OCI-M2 (cell line): ENCODE measurements around the gene CEMIP2.

Experiments
- DNase-seq: peaks from one replicate; lab custom pipeline; 2025; ENCODE audit not compliant: unreplicated experiment; lab: John Stamatoyannopoulos, UW

CEMIP2 gene

DNA sequence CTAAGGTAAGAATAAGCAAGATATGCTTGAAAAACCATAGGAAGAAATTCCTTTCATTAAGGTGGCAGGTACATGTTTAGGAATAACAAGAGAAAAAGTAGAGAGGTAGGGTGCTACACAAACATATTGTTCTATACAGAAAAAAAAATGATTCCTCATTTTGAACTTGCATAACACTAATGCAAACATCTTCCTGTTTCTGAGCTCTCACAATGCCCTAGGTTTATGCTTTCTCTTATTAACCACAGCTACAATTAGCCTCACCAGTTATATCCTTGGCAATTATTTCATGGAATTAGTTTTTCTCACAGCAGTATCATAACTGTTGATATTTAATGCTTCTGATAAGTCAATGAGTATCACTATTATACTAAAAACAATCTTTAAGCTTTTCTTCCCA is 20.7 kb downstream of the CEMIP2 start:
- DNase-seq, result no peak

DNA sequence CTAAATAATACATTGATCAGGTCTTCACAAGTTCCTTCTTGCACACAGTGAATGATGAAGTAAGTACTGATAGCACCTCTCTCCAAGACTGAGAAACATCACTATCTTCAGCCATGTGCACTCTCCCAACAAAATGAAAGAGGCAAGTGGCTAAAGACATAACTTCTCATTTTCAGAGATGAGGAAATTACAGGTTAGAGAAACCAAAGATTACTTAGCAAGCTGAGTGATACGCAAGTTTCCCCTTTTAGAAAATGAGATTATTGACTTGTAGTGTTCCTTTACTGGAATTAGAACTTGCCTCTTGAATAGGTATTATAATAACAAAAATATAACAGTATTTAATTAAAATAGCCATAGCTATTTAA is 21.6 kb downstream of the CEMIP2 start:
- no peak for DNase-seq

DNA sequence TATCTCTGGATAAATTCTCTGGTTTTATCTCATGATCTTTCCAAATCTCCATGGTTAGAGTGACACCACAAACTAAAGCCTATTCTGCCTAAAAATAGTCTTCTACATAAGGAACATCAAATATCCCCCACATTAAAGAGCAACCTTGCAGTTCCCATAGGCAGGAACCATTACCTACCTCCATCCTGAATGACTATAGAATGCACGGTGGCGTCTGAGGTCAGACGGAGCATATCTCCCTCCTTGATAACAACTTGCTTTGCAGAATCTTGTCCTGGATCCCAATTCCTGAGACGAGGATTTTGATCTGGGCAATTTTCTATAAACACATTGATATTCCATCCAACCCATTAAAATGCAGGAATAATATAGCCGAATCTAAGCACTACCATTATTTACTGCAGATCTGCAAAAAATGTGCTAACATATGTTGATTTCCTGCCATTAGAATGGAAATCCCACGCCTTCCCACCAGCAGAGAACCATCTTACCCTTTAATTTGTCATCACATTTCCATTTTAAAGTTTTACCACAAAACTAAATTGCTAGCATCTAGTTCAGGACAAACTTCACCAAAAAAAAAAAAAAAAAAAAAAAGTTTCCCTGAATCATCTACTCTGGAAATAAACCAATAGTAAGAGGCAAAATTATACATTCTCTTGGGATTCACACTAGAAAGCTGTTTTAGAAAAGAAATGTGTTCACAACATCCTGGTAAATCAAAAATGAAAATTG is 22.1 kb downstream of the CEMIP2 start:
- no peak for DNase-seq

DNA sequence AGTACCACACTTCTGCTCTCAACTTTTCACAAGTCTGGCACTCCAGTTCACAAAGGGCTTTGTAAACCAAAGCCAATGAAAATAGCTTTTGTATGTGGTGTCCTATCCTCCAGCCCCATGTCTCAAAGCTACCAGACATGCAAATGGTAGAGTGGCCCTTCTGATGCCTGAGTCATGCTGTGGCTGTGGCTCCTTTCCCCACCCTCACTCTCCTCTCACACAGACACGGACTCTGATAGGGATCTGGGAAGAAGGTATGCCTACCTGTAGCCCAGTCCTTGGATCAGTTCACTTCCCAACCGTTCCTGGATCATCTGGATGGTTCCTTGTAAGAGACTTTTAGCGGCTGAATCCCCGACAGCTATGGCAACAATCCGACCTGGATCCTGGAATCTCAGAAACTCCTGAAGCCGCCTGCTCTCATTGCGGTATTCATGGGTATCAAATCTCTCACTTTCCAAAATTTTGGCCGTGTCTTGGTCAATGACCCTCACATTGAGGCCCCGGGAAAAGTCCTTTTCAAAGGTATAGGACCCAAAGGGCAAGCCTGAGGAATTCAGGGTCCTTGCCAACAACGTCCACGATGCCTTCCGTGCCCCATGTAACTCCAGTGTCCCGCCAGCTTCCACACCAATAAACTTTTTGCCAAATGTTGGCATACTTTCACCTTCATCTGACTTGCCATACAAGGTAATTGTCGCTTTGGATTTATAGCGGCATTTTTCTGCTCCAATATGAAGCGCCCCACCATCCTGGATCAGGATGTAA is 23.4 kb downstream of the CEMIP2 start:
- DNase-seq, result no peak

DNA sequence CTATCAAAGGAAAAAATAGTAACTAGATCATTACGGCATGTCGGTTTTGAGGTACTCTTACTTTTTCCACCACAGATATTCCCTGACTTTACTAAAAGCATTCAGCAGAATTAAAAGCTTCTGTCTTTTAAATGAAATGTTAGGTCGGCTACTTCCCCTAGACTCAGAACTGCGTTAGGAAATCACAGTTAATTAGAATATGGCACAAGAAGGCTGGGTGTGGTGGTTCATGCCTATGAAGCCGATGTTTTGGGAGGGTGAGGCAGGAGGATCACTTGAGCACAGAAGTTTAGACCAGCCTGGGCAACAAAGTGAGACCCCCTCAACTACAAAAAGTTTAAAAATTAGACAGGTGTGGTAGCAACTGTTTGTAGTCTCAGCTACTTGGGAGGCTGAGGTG is 24.4 kb downstream of the CEMIP2 start:
- DNase-seq, result no peak

DNA sequence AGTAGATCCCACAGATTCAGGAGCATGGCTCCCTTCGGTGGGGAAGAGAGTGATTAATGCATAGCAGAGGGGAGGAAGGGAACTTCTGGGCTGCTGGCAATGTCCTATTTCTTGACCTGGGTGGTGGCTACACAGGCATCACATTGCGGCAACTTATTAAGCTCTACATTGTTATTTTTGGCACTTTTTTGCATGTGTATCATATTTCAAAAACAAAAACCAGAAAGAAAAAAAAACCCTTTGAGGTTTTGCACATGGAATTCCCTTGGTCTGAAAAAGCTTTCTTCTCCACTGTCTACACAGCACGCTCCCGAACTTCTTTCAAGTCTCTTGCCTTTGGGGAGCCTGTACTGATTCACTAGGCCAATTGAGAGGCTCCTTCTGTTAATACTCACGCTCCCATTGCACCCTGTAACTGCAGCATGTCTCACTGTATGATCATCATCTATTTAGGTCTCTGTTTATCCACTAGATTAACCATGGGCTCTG is 25.1 kb downstream of the CEMIP2 start:
- DNase-seq, result no peak

DNA sequence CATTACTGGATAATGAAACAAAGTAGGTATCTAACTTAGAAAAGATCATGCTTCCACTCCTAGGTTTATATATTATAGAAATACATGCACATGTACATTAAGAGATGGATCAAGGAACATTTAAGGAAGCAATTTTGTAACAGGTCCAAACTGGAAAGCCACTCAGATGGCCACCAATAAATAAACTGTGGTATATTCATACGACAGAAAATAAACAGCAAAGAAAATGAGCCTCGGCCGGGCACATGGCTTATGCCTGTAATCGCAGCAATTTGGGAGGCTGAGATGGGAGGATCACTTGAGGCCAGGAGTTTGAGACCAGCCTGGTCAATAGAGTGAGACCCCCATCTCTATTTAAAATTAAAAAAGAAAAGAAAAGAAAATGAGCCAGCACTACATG is 25.6 kb downstream of the CEMIP2 start:
- no peak for DNase-seq

DNA sequence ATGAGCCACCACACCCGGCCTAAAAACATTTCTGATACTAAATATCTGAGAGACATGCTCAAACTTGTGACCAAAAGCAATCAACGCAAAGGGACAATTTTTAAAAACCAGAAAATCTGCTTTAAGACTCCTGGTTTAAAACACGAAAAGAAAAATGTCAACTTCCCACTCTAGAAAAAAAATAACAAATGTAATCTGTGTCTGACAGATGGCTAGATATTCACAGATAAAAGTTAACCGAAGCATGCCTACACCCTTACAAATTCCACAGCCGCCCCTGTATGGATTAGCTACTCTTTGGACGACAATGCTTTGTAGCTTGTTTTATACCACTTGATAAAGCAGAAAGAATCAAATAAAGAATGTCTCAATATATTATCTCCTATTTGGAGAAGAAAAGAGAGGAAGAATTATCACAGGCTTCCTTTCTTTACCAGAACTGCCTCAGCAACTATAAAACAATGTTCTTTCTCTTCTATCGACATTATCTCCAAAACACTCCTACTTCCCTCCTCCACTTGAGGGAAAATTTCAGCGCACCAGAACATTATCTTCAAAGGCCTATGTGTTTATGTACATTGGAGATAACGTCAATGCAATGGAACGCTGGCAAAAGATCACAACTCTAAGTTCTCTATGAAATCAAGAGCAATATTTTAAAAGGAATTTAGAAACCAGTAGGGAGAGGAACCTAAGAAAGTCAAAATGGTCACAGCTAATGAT is 26.2 kb downstream of the CEMIP2 start:
- peak; percentile 60 for DNase-seq

DNA sequence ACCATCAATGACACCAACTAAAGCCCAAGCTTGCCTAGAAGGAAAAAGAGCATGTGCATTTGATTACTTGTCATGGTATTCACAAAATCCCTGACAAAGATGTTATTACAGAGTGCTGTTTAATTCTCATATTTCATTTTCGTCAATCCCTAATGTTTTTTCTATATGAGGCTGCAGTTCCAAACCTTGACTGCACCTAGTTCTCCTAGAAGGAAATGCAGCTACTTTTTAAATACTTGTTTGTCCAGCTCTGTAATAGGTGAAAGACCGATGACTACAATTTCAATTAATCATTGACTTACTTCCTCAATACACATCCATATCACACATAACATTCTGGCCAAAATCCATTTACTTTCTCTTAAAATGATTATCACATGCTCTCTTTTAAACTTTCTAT is 28.1 kb downstream of the CEMIP2 start:
- no peak for DNase-seq

DNA sequence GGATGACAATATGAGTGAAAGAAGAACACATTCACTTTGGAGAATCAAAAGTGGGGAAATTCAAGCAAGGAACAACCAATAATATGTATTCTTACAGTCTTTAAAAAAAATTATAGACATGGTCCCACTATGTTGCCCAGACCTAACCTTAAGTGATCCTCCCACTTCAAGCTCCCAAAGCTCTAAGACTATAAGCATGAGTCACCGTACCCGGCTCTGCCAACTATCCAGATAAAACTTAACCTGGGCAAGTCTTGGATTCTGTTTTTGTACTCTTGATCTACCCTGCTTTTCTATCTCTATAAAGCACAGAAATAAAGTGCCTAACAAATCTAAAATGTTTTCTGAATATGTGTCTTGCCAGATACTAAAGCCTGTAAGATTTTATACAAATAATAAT is 30.9 kb downstream of the CEMIP2 start:
- no peak for DNase-seq

DNA sequence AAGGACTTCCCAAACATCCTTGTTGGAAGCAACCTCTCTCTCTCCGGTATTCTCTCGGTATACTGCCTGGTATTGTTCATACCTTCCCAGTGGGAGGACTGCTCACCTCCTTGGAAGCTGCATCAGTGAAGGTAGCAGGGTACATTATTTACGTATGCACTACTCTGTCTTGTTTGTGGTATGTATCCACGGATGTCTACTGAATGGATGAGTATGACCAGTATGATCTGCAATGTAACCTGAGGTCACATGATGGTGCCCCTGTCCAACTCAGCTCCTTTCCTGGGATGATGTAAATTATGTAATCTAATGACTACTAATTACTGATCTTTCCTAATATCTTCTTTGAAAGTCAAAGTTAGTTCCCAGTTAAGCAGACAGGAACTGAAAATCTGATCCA is 32.1 kb downstream of the CEMIP2 start:
- DNase-seq, result no peak

DNA sequence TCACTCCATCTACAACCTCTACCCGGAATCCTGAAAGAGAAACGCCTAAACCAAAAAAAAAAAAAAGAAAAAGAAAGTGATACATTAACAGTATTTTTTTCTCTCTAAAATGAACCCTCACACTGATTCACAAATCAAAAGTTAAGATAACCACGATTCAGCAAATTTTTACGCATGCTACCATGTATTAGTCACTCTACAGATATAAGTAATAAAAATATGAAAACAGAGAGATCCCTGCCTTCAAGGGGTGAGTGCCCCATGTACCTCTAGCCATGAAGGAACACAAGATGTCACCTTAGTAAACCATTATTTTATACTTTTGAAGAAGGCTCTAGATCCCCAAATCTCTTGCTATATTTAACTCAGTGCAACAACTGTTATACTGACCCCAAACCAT is 33.4 kb downstream of the CEMIP2 start:
- DNase-seq, result no peak

DNA sequence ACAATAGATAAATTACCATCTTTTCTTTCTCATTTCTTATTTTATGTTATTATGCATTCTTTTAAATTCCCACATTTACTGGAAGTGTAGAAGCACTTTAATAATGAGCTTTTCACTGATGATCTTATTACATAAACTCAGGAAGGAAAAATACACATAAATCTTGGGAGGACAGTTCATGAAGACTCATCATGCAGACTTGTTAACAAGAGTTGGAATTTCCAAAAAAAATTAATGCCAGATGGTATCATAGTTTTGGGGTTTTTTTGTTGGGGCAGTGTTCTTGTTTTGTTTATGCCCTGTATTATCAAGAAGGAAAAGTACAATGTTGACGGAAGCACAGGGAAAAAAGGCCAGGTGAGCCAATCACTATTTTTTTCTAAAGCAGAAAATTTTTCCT is 35.1 kb downstream of the CEMIP2 start:
- DNase-seq, result no peak

DNA sequence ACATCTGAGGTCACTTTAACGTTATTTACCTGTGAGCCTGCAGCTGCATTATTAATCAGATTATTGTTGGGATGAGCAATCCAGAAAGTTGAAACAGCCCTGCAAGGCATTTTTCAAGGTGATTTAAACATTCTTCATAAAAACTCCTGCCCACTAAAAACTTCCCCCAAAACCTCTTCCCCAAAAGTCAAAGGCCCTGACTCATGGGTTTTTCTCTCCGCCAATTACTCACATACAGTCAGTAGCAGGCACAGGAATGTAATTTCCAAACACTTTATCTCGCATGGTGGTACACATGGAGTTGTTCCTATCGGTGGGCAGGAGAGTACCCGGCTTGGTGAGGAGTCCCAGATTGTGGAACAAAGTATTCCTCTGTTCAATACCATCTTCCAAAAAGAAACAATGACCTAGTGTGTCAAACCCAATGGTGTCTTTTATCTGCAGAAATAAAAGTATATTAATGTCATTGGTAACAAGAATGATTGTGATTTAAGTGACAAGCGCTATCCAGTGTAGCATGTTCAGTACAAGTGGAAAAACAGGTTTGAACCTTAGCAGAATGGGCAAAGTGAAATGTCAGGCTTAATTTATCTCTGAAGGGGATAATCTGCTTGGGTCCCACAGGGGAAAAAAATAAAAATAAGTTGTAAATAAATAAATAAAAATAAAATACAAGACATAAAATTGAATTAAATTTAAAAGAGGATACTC is 38.3 kb downstream of the CEMIP2 start:
- DNase-seq, result no peak

DNA sequence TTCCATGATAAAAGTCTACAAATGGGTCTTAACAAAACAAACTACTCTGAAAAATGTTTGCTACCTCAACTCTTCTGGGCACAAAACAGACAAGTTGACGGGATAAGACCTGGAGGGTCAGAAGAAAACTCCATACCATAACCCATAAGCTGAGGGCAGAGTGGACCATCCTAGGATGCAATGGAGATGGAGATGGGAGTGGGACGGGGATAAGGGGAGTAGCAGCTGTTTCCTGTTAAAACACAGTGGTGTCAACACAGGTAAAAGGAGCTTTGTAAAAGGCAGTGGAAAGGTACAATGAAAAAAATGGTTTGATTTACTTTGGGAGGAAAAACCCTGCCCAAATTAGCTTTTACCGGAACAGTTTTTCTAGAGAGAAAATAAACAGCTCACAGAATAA is 41.6 kb downstream of the CEMIP2 start:
- no peak for DNase-seq

DNA sequence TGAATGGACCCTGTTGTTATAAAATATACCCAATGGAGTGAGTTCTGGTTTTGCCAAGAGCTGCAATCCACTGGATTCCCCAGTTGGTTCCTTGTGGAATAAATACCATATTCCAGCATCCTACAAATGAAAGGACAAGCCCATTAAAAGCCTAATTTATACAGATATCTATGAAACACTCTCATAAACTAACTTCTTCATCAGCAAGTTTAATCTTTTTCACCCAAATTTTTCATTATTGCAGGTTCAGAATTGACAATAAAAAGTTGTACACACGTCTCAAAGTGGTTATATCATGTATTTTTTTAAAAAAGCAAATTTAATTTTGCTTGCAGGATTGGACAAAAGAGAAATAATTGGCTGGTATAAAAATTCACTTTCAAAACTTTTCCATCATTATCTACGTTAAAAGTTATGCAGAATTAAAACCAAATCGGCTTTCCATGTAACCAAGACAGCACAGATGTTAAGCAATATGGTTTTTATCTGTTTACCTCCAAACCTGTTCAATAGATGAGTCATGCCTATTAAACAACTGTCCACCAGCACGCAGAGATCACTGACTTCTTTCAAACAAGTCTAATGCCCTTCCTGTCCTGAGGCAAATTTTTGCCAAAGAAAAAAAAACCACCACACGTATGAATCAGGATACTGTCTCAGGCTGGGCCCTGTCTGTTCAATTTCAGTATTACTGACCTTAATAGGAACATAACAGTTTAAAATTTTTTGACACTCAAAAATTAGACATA is 42.5 kb downstream of the CEMIP2 start:
- no peak for DNase-seq

DNA sequence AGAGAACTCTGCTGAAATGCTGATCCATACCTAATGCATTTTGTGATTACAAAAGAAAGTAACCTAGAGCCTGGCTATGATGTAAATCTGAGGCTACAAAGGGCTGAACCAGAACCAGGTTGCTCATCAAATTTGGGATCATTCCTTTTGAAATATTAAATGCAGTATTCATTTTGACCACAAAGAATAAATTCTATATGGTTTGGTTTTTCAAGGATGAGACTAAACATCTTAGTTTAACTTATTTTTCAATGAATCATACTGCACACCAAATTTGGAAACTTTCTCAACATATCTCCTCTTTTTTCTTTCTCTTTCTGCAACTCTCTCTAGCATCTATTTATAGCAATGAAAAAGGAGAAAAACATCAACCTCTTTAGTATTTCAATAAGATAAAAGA is 46.5 kb downstream of the CEMIP2 start:
- DNase-seq, result no peak

DNA sequence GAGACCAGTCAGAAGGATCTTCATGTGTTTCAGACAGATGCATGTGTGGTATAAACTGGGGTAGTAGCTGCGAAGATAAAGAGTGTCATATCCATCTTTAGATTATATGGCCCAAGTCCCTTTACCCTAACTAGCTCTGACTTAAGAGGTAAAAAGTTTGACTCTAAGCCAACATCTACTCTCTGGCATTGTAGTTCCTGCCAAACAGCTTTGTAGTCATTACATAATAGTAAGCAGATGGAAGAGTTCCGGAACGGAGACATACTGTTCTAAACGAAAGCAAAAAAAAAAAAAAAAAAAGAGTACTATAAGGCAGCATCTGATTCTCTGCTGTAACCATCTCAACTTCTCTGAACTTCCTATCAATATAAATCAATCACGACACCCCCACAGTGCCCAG is 48.8 kb downstream of the CEMIP2 start:
- no peak for DNase-seq

DNA sequence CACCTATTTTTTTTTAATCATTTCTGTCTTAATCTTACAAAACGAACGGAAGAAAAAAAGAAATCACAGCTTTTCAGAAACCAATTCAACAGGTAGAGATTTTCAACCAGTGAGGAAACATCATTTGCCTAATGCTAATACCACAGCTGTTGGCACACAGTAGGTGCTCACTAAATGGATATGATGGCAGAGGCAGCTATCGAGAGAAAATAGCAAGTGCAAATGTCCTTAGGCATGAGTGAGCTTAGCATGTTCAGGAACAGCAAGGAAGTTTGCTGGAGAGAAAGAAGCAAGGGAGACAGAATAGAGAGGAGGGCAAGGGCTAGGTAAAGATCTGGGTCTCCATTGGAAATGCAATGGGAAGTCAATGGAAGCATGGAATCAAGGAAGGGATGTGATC is 49.2 kb downstream of the CEMIP2 start:
- DNase-seq, result no peak

DNA sequence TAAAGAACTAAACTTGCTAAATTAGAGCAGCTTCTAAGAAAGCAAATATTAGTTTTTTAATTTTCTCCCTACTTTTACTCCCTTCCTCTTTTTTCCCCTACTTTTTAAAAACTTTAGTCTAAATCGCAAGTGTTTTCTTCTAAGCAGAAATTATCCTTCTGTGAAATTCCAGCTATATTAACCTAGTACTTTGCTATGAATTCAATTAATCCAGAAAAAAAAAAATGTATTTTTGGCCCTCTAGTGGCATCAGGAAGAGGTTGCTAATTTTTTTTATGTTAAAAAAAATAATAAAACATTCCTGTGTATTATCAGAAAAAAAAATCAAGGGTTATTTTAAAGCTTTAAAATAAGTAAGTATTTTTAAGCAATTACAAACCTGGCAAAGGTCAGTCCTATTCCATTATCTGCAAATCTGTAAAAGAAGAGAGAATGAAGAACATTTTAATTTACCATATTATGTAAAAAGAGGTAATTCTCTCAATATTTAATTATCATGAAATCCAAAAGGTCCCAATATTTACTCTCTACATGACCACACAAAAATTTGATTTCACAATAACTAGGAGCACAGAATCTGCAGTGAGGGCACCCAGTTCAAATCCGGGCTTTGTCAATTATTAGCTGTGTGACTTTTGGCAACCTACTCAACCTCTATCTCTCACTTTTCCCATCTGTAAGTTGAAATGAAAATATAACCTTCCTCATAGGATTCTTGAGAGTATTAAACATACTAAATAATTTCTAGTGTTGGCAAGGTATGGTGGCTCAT is 52.0 kb downstream of the CEMIP2 start:
- no peak for DNase-seq
